ENCODE results near the gene SPDYA. TPM values are rescaled to one million over a fixed set of nuclear protein-coding genes. Genes with fewer than 3 reads are reported as not detected.
A peak's percentile ranks its signal among the peaks of the same experiment; 100 is the strongest.

SPDYA gene
- total and polyA plus RNA-seq, 4 donors: 0.59 to 5.3 (median 2.8) TPM; not detected in 1

DNA sequence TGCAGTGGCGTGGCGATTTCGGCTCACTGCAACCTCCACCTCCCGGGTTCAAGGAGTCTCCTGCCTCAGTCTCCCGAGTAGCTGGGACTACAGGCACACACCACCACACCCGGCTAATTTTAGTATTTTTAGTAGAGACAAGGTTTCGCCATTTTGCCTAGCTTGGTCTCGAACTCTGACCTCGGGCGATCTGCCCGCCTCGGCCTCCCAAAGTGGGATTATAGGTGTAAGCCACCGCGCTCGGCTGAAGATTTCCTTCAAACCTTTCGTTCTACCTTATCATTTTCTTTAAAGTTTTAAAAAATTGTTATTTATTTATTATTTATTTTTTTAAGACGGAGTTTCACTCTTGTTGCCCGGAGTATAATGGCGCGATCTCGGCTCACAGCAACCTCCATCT, 82.9 kb downstream of the SPDYA start:
- DNase-seq: no peak
- no peak for ATAC-seq (ENCODE audit: low FRiP score)
- 95 to 98% methylated on average over 21 of the region's 21 CpGs for WGBS, 2 donors
- no peaks in the 10 kb centered on the region for H3K36me3 ChIP-seq (ENCODE audit: control insufficient read depth in 1 of 2, insufficient read depth in 2 of 2, low read length in 1 of 2)
- no peaks in the 10 kb centered on the region for H3K9me3 ChIP-seq (ENCODE audit: control insufficient read depth, low read length)
- H3K27me3 ChIP-seq (ENCODE audit: control insufficient read depth in 1 of 2, insufficient read depth in 2 of 2, low read length in 1 of 2): no peaks in the 10 kb centered on the region
- no peak overlapping the region for H3K27ac ChIP-seq (ENCODE audit: low read depth in 1 of 2, low read length in 2 of 2)
- intact Hi-C loops (cut with DNase I): no loop called here
- H3K4me3 ChIP-seq (ENCODE audit: low read length in 2 of 2): no peak overlapping the region
- H3K4me1 ChIP-seq (ENCODE audit: control insufficient read depth in 1 of 2, insufficient read depth in 2 of 2, low read length in 2 of 2): peaks cover 0 to 6% of the 10 kb centered on the region in 2 donors

DNA sequence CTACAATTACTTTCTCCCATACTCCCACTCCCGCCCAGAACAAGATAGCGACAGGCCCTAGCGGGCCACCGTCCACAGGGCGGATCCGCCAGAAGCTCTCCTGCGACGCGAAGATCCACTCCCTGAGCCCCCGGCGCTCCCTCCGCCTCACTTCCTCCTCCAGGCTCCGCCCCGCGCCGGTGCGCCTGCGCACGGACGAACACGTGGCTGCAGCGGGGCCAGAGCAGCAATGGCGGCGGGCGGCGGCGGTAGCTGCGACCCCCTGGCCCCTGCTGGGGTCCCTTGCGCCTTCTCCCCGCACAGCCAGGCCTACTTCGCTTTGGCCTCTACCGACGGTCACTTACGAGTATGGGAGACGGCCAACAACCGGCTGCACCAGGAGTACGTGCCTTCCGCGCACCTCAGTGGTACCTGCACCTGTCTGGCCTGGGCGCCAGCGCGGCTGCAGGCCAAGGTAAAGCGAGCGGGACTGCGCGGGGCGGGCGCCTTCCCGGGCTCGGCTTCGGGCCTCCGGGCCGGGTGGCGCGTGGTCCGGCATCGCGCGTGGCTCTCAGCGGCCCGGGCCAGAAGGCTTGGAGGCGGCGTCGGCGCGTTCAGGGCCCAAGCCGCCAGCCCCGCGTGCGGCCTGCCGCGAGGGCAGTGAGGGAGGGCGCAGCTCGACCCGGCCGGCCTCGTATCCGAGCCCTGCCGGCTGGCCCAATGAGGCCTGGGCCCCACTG, 84.0 kb downstream of the SPDYA start, which contains the start of gene WDR43:
Gene WDR43, plus strand, starts transcription at position 198 of the 719 bp plus-strand sequence. Its CDS starts 32 bp downstream, at position 230.
- 0% methylated on average over 53 to 79 of the region's 79 CpGs for WGBS, 2 donors
- DNase-seq: peak; percentile 99
- no peaks in the 10 kb centered on the region for H3K9me3 ChIP-seq (ENCODE audit: control insufficient read depth, low read length)
- H3K36me3 ChIP-seq (ENCODE audit: control insufficient read depth in 1 of 2, insufficient read depth in 2 of 2, low read length in 1 of 2): no peaks in the 10 kb centered on the region
- ATAC-seq (ENCODE audit: low FRiP score): peak; percentile 99
- peak within 1 kb of the TSS; percentile 55 to 73 for H3K4me3 ChIP-seq (ENCODE audit: low read length in 2 of 2)
- H3K27me3 ChIP-seq (ENCODE audit: control insufficient read depth in 1 of 2, insufficient read depth in 2 of 2, low read length in 1 of 2): no peaks in the 10 kb centered on the region
- intact Hi-C loops (cut with DNase I): no loop called here
- H3K27ac ChIP-seq (ENCODE audit: low read depth in 1 of 2, low read length in 2 of 2): peak within 1 kb of the TSS in 1 of 2 donors; percentile 14
- H3K4me1 ChIP-seq (ENCODE audit: control insufficient read depth in 1 of 2, insufficient read depth in 2 of 2, low read length in 2 of 2): peaks cover 0 to 6% of the 10 kb centered on the region in 2 donors

DNA sequence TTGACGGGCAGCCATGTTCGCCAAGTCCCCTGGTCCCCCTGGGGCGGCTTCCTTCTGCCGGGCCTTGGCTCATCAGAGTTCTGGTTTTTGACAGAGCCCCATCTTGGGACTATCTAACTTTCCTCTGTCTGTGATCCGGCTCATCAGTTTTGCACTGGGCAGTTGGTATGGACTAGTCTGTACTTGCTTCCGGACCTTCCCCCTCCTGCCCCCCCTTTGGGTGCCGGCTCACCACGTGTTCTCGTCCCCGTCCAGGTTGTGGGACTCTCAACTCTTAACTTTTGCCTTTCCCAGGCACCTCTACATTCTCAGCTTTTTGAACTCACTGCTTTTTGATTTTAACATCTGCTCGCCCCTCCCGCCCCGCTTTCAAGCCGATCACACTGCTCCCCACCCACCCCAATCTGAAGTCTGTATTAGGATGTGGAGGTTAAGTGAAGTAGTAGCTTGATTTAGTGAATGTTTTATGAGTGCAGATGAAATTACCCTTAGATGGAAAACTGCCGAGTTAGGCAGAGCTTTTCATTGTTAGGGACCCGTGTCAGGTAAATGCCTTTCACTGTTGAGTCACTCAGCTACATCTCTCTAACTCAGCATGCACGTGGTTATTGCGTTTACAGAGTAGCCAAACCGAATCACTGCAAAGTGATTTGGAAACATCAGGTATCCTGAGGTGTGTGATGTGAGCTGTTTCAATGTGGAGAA, 84.7 kb downstream of the SPDYA start:
- DNase-seq (peak; percentile 53 to 78), ATAC-seq (ENCODE audit: low FRiP score) (peak; percentile 5)
- no peaks in the 10 kb centered on the region for H3K36me3 ChIP-seq (ENCODE audit: control insufficient read depth in 1 of 2, insufficient read depth in 2 of 2, low read length in 1 of 2)
- peak overlapping the region; percentile 55 to 73 for H3K4me3 ChIP-seq (ENCODE audit: low read length in 2 of 2)
- peaks cover 0 to 6% of the 10 kb centered on the region in 2 donors for H3K4me1 ChIP-seq (ENCODE audit: control insufficient read depth in 1 of 2, insufficient read depth in 2 of 2, low read length in 2 of 2)
- H3K27me3 ChIP-seq (ENCODE audit: control insufficient read depth in 1 of 2, insufficient read depth in 2 of 2, low read length in 1 of 2): no peaks in the 10 kb centered on the region
- no peaks in the 10 kb centered on the region for H3K9me3 ChIP-seq (ENCODE audit: control insufficient read depth, low read length)
- WGBS, 2 donors: 1 to 2% methylated on average over 19 of the region's 19 CpGs
- H3K27ac ChIP-seq (ENCODE audit: low read depth in 1 of 2, low read length in 2 of 2): peak overlapping the region in 1 of 2 donors; percentile 14
- intact Hi-C loops (cut with DNase I): no loop called here

DNA sequence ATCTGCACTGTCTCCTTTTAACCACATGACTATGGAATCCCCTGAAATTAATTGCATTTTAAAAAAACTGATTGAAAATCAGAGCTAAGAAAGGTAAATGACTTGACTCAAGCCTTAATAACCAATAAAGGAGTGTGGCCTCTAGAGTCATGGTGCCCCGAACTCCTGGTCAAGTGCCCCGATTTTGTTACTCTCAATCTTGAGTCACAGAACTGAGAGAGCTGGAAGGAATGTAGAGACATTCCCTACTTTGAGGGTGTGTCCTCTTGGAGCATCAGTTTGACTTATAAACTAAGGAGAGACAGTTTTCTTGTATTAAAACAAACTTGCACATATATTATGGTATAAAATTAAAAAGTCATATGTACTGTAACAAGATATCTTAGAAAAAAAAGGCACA, 86.3 kb downstream of the SPDYA start:
- no peaks in the 10 kb centered on the region for H3K9me3 ChIP-seq (ENCODE audit: control insufficient read depth, low read length)
- WGBS, 2 donors: 70 to 73% methylated on average over 2 of the region's 2 CpGs
- intact Hi-C loops (cut with DNase I): no loop called here
- peaks cover 0 to 6% of the 10 kb centered on the region in 2 donors for H3K4me1 ChIP-seq (ENCODE audit: control insufficient read depth in 1 of 2, insufficient read depth in 2 of 2, low read length in 2 of 2)
- H3K27me3 ChIP-seq (ENCODE audit: control insufficient read depth in 1 of 2, insufficient read depth in 2 of 2, low read length in 1 of 2): no peaks in the 10 kb centered on the region
- H3K27ac ChIP-seq (ENCODE audit: low read depth in 1 of 2, low read length in 2 of 2): no peak overlapping the region
- DNase-seq: no peak
- ATAC-seq (ENCODE audit: low FRiP score): no peak
- H3K36me3 ChIP-seq (ENCODE audit: control insufficient read depth in 1 of 2, insufficient read depth in 2 of 2, low read length in 1 of 2): no peaks in the 10 kb centered on the region
- H3K4me3 ChIP-seq (ENCODE audit: low read length in 2 of 2): no peak overlapping the region

DNA sequence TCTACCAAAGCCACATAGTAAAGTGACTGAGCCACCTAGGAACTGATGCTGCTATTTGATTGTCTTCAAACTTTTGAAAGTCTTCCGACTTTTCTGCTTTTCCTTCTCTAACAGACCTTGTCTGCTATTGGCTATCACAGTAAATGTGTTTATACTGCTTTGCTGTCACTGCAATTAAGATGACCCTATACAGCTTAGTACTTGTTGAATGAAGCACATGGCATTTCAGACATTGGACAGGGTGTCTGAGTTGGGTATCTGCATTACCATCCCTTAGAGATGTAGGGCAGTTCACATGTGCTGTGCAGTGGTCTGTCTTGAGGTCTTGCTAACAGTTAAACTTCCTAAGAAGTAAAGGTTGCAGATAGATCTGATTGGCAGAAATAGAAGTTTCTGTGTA, 87.4 kb downstream of the SPDYA start:
- Histone ChIP-seq H3K9me3 (ENCODE audit: control insufficient read depth, low read length) (no peaks in the 10 kb centered on the region), H3K27ac (ENCODE audit: low read depth in 1 of 2, low read length in 2 of 2) (no peak overlapping the region), H3K36me3 (ENCODE audit: control insufficient read depth in 1 of 2, insufficient read depth in 2 of 2, low read length in 1 of 2) (peaks cover 0 to 5% of the 10 kb centered on the region in 2 donors), H3K4me1 (ENCODE audit: control insufficient read depth in 1 of 2, insufficient read depth in 2 of 2, low read length in 2 of 2) (peaks cover 0 to 6% of the 10 kb centered on the region in 2 donors), H3K27me3 (ENCODE audit: control insufficient read depth in 1 of 2, insufficient read depth in 2 of 2, low read length in 1 of 2) (no peaks in the 10 kb centered on the region), H3K4me3 (ENCODE audit: low read length in 2 of 2) (no peak overlapping the region)
- intact Hi-C loops (cut with DNase I): no loop called here
- WGBS, 2 donors: 55 to 57% methylated on average over 1 of the region's 1 CpG
- DNase-seq: no peak
- no peak for ATAC-seq (ENCODE audit: low FRiP score)

Other genes starting within 250 kb of the SPDYA start
- 100 to 1,000 TPM; 386 to 484 TPM for gene PPP1CB, start 59.0 kb upstream of the SPDYA start, total RNA-seq
- gene PPP1CB, start 59.0 kb upstream of the SPDYA start, polyA plus RNA-seq: 100 to 1,000 TPM; 187 to 370 TPM
- gene TRMT61B, start 59.5 kb downstream of the SPDYA start, total RNA-seq: 10 to 100 TPM in 1 of 2 donors, 1 to 10 TPM in 1; 8.1 to 14.7 TPM
- 10 to 100 TPM; 14.1 to 15.9 TPM for gene TRMT61B, start 59.5 kb downstream of the SPDYA start, polyA plus RNA-seq
- 10 to 100 TPM; 41.4 to 53.1 TPM for gene WDR43, start 83.8 kb downstream of the SPDYA start, total RNA-seq
- 10 to 100 TPM in 1 of 2 donors, 1 to 10 TPM in 1; 9.0 to 17.3 TPM for gene WDR43, start 83.8 kb downstream of the SPDYA start, polyA plus RNA-seq
- gene TOGARAM2, start 170.5 kb downstream of the SPDYA start, total RNA-seq: under 1 TPM; 0.65 to 0.78 TPM
- gene TOGARAM2, start 170.5 kb downstream of the SPDYA start, polyA plus RNA-seq: 1 to 10 TPM in 1 of 2 donors, under 1 TPM in 1; 0.50 to 2.2 TPM

Measured in aorta (tissue), 5 donors.